Measurements from ENCODE around the gene C4A.
"Not testable (repeated sequence)": the region's sequence is repeated elsewhere in the genome, so short reads cannot be mapped to it uniquely, and the experiment has no call there.

DNA sequence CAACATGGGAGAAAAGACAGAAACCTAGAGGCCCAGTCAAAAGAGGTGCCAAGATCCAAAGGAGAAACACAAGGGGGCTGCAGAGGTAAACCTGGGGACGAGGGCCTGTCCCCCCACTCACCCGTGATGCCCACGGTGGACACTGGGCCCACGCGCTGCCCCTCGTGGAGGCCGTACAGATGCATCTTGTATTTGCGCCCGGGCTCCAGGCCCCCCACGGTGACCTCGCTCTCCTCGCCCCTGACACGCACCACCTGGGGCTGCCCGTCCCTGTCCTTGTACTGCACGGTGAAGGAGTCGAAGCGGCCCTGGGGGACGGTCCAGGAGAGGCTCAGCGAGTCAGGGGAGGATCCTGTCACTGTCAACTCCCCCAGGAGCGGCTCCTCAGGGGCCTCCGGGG, 67.3 kb downstream of the C4A start:
- TF ChIP-seq CBX8 (IDR thresholded peaks at IDR 0.05); CEBPB (IDR thresholded peaks at IDR 0.05); CTCF (IDR thresholded peaks at IDR 0.05); POLR2A (IDR thresholded peaks at IDR 0.05; ENCODE audit: low read length); BHLHE40 (IDR thresholded peaks at IDR 0.05; ENCODE audit: low read depth, low read length); JUN (IDR thresholded peaks at IDR 0.05); CBX2 (IDR thresholded peaks at IDR 0.05; ENCODE audit: borderline replicate concordance, low read depth): not testable (repeated sequence)
